ENCODE data around the gene RPUSD2.
"Not testable (repeated sequence)": the region's sequence is repeated elsewhere in the genome, so short reads cannot be mapped to it uniquely, and the experiment has no call there.

Gene RPUSD2

DNA sequence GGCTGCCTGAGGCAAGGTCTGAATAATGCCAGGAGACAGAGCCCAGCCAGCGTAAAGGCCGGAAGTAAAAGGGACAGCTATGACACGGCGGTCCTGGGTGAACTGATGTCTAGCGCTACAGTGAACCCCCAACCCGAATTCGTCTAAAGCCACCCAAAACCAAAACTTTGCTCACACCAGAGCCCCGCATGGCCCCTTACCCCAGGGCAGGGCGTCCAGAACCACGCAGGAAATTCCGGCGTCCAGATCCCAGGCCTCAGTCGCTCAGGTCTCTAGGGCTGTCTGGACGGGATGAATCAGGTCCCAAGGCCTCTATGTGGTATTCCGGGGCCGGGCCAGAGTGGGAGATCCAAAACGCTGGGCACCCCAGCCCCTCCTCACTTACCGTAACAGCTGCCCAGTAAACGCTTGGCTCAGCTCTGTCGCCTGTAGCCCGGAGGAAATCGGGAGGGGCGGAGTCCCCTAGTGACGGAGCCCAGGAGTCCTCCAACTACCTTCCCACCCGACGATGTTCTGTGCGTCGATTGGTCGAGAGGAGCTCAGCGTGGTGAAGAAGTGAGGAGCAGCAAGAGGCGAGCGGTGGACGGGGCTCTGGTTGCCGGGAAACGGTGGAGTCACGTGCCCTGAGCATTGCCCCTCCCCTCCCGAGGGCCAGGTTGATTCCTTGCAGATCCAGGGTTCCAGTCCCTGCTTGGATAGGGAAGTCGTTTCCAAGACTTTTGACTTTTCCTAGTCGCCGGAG lies 4.3 kb upstream of the RPUSD2 start, which contains the start of gene CCDC32:
Gene CCDC32, minus strand, starts transcription at position 452 of the 742 bp plus-strand sequence. CDS start 2,027 bp downstream, outside the sequence.
- in situ Hi-C loops (cut with HindIII; ENCODE audit: low sequenced_read_pairs), result no loop called here

DNA sequence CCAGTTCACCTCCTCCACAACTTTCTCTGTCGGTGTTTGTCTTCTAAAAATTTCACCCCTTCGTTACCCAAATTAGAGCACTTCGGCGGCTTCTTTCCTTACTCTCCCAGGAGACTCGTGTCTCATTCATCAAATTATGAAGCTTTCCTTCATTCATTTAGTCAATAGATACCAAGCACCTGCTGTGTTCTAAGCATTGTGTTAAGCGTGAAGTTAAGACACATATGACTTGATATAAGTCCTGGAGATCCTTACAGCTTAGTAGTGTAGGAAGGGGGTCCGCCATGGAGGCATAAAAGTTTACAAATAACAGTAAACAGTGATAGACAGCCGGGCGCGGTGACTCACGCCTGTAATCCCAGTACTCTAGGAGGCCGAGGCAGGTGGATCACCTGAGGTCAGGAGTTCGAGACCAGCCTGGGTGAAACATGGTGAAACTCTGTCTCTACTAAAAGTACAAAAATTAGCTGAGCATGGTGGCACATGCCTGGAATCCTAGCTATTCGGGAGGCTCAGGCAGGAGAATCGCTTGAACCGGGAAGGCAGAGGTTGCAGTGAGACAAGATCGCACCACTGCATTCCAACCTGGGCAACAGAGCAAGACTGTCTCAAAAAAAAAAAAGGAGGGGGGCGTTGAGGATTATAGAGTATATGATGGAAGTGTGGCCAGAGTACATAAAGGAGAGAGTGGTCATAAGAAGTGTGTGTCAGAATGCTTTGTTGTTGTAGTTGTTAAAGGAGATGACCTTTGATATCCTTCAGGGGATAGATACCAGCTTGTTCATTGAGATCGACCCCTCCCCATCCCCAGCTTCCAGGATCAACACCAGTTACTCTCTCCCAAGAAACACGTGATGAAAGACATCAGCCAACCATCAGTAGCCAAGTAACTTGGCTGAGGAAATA lies 3.5 kb upstream of the RPUSD2 start:
- in situ Hi-C loops (cut with HindIII; ENCODE audit: low sequenced_read_pairs), result no loop called here

- in situ Hi-C loops (cut with HindIII; ENCODE audit: low sequenced_read_pairs), result no loop called here
Observed at GRCh38 chr15:40567111-40567510, 2.0 kb upstream of the RPUSD2 start.

DNA sequence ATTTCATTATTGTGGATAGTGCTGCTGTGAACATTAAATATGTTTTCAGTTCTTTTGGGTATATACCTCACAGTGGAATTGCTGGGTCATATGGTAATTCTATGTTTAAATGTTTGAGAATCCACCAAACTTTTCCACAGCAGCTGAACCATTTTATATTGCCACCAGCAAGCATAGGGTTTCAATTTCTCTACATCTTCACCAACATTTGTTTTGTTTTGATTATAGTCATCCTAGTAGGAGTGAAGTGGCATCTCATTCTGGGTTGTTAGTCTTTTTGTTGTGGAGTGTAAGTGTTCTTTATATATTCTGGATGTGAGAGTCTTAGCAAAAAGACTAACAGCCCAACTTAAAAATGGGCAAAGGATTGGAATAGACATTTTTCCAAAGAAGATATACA lies 6.0 kb downstream of the RPUSD2 start:
- in situ Hi-C loops (cut with HindIII; ENCODE audit: low sequenced_read_pairs), result no loop called here

DNA sequence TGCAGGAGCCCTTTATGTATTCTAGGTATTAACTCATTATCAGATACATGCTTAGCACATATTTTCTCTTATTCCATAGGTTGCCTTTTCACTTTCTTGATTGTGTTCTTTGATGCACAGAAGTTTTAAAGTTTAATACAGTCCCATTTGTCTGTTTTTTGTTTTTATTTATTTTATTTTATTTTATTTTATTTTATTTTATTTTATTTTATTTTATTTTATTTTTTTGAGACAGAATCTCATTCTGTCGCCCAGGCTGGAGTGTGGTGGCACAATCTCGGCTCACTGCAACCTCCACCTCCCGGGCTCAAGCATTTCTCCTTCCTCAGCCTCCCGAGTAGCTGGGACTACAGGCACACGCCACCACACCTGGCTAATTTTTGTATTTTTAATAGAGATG lies 7.8 kb downstream of the RPUSD2 start:
- in situ Hi-C loops (cut with HindIII; ENCODE audit: low sequenced_read_pairs), result not testable (repeated sequence)

DNA sequence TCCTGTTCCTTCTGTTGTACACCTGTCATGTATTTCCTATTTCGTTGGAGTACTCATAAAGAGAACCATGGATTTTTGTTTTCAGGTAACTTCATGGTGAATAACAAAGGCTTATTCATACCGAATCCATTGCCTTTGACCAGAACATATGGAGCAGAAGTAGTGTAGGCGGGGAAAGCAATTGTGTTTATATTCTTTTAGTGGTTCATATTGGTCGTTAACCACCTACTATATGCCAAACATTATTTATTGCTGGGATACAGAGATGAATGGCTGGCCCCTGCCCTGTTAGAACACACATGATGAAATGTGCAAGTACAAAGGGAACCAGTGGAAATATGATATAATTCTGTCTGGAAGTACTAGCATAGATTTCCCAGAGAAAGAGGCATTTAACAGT lies 9.8 kb downstream of the RPUSD2 start:
- in situ Hi-C loops (cut with HindIII; ENCODE audit: low sequenced_read_pairs), result no loop called here

DNA sequence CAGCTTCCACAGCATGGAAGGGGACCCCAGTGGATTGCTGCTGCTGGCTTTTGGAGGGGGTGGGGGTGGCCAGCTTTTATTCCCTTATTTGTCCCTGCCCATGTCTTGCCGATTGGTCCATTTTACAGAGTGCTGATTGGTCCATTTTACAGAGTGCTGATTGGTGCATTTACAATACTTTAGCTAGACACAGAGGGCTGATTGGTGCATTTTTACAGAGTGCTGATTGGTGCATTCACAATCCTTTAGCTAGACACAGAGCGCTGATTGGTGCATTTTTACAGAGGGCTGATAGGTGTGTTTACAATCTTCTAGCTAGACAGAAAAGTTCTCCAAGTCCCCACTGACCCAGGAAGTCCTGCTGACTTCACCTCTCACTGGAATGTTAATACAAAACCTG lies 12.7 kb downstream of the RPUSD2 start:
- in situ Hi-C loops (cut with HindIII; ENCODE audit: low sequenced_read_pairs), result not testable (repeated sequence)

GRCh38 chr15:40582726-40583246 lies 13.7 kb downstream of the RPUSD2 start:
- in situ Hi-C loops (cut with HindIII; ENCODE audit: low sequenced_read_pairs), result no loop called here

- in situ Hi-C loops (cut with HindIII; ENCODE audit: low sequenced_read_pairs), result no loop called here
Observed at GRCh38 chr15:40584191-40584590, 15.1 kb downstream of the RPUSD2 start.

- in situ Hi-C loops (cut with HindIII; ENCODE audit: low sequenced_read_pairs), result no loop called here
Observed at GRCh38 chr15:40590667-40591050, 21.6 kb downstream of the RPUSD2 start.

DNA sequence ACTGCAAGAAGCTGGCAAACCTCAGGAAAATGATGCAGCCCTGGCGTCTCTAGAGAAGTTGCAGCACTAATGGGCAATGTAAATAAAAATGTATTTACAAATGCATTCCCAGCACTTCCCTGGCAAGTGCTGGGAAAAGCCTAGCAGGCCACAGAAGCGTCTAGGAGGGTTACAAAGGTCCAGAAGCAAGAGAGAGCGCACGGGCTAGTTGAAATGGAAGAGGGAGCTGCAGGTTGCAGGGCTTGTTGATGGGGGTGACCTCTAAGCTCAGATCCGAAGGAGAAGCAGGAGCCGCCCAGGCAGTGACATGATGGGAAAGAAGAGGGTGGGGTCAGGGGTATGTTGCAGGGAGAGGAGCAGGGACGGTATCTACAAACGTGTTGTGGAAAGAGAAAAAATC lies 22.3 kb downstream of the RPUSD2 start:
- in situ Hi-C loops (cut with HindIII; ENCODE audit: low sequenced_read_pairs), result no loop called here

DNA sequence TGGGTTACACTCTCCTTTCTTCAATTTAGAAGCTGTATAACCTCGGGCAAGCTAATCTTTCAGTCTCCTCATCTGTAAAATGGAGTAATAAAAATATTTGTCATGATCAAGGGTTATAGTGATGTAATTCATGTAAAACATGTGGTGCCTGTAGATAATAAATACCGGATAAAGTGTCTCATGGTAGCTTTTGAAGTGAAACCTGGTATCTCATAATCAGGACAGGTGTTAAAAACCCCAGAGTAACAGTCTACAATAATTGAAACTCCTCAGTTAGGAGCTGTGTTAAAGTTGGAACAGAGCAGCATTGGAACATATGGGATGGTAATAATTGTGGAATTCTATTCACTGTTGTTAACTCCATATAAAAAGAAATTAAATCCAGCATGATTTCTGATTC lies 24.1 kb downstream of the RPUSD2 start:
- in situ Hi-C loops (cut with HindIII; ENCODE audit: low sequenced_read_pairs), result no loop called here

- in situ Hi-C loops (cut with HindIII; ENCODE audit: low sequenced_read_pairs), result no loop called here
Observed at GRCh38 chr15:40593588-40594428, 24.7 kb downstream of the RPUSD2 start, which contains the start of gene KNL1. KNL1 (plus strand) TSS chr15:40594249; CDS start chr15:40602932, 8,683 bp downstream.

DNA sequence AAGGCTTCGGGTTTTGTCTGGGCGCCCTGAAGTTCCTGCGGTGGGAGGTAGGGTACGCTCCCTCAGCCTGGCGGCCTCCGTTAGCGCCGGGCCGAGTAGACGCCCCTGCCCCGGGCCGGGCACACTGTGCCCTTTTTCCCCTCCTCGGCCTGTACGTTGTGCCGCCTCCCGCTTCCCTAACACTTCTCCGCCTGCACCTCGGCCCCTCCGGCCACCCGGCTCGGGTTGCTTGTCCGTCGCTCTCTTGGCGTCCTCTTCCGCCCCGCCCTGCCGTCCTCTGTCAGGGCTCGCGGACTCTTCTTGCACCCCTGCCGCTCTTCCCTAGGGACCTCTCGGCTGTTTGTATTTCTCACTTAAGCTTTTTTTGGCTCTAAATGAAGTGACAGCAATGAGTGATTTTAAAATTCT lies 25.3 kb downstream of the RPUSD2 start:
- in situ Hi-C loops (cut with HindIII; ENCODE audit: low sequenced_read_pairs), result no loop called here

DNA sequence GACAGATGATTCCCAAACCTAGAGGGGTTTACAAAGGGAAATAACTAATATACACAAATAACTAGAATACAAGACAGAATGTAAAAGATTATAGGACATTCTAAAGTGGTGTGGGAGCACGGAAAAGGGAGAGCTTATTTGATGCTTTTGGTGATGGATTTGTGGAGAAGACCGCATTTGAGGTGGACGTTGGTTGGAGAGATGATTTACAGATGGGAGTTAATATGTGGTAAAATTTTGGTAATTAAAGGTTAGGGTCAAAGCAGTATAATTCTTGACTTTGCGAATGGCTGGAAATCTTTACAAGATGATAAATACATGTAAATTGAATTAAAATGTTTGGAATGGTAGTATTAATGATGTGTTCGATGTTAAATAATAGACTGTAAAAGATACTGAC lies 26.1 kb downstream of the RPUSD2 start:
- in situ Hi-C loops (cut with HindIII; ENCODE audit: low sequenced_read_pairs), result no loop called here

DNA sequence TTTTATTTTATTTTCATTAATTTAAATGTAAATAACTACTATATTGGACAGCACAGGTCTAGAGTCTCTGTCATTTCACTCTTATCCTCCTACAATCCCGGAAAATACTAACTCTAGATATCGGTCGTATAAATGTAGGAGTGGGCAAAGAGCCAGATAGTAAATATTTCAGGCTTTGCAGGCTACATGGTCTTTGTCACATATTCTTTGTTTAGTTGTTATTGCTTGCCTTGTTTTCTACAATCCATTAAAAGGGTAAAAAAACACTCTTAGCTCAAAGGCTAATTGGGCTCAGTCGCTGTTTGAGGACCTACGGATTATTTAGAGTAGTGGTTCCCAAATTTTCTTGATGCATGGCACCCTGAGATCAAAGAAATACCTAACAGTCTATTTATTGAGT lies 26.7 kb downstream of the RPUSD2 start:
- in situ Hi-C loops (cut with HindIII; ENCODE audit: low sequenced_read_pairs), result no loop called here

- in situ Hi-C loops (cut with HindIII; ENCODE audit: low sequenced_read_pairs), result no loop called here
Observed at GRCh38 chr15:40597024-40597423, 27.9 kb downstream of the RPUSD2 start.

DNA sequence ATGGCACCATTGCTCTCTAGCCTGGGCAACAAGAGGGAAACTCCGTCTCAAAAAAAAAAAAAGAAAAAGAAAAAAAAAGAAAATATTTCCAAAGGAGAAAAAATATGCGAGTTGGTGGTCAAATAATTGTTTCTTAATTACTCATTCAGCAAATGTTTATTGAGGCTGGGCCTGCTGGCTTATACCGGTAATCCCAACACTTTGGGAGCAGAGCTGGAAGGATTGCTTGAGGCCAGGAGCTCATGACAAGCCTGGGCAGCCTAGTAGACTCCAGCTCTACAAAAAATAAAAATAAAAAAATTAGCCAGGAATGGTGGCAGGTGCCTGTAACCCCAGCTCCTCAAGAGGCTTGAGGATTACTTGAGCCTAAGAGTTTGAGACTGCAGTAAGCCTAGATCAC lies 29.0 kb downstream of the RPUSD2 start:
- in situ Hi-C loops (cut with HindIII; ENCODE audit: low sequenced_read_pairs), result no loop called here

- in situ Hi-C loops (cut with HindIII; ENCODE audit: low sequenced_read_pairs), result no loop called here
Observed at GRCh38 chr15:40598672-40599071, 29.6 kb downstream of the RPUSD2 start.

DNA sequence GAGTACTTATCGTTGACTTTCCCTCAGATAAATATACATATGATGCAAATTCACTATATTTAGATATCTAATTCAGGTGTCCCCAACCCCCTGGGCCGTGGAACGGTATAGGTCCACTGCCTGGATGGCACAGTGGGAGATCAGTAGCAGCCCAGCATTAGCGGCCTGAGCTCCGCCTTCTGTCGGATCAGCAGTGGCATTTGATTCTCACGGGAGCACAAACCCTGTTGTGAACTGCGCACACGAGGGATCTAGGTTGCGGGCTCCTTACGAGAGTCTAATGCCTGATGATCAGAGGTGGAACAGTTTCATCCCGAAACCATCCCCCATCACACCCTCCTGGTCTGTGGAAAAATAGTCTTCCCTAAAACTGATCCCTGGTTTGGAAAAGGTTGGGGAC lies 31.9 kb downstream of the RPUSD2 start:
- in situ Hi-C loops (cut with HindIII; ENCODE audit: low sequenced_read_pairs), result no loop called here

GRCh38 chr15:40603935-40604334 lies 34.8 kb downstream of the RPUSD2 start:
- in situ Hi-C loops (cut with HindIII; ENCODE audit: low sequenced_read_pairs), result no loop called here

All from DLD1 (cell line).